Stimulated activated CD4-positive, alpha-beta T cell treated with anti-CD3 and anti-CD28 coated beads, Interleukin-15, amount 100 ng/mL, for 48 hours (primary cell): ENCODE data around the gene GSTK1.
"Not testable (repeated sequence)": the region's sequence is repeated elsewhere in the genome, so short reads cannot be mapped to it uniquely, and the experiment has no call there.

ENCODE experiments used
- DNase-seq, 2 donors: peaks; one replicate each; pipeline ENCODE4 v3.0.0-alpha.2; 2020; ENCODE audit warnings: low read depth in 2 of 2

Gene GSTK1

GRCh38 chr7:143238289-143238980 is 24.8 kb upstream of the GSTK1 start:
- no peak for DNase-seq

GRCh38 chr7:143239813-143240212 is 23.4 kb upstream of the GSTK1 start:
- DNase-seq, result no peak

DNA sequence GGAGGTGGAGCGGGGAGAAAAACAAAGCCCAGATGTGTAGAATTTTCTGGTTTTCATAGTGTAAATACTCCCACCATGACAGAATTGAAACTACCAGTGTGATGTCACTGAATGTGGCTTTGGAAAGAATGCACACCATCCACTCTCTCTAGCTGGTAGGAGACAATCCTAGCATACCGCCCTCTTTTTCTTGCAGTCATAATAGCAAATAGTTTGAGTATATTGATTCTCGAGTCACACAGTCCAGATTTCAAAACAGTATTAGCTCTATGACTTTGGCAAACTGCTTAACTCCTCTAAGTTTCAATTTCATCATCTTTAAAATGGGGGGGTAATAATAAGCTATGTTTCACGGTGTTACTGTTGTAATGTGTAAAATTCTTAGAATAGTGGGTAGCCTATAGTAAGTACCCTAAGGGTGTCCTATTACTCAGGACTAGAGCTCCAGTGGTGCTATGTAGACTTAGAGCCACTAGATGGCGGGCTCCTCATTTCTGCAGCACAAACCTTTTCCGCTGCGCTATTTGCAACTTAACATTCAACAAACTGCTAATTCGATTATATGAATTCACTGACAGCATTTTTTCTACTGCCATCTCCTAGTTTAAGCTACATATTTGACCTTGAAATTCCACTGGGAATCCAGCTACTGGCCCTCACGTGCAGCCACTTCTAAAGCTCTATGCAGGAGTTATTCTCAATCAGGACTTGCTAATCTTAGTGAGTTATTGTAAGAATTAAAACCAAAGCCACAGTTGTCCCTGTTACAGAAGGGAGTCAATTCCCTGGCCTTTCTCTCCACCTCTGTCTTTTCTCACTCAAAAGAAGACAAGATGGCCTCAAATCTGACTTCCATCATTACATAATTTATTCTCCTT is 22.7 kb upstream of the GSTK1 start:
- peak; percentile 40 to 51 for DNase-seq

- DNase-seq, result no peak
Measured at GRCh38 chr7:143242306-143242705, 20.9 kb upstream of the GSTK1 start.

- DNase-seq, result no peak
Measured at GRCh38 chr7:143243111-143243510, 20.1 kb upstream of the GSTK1 start.

DNA sequence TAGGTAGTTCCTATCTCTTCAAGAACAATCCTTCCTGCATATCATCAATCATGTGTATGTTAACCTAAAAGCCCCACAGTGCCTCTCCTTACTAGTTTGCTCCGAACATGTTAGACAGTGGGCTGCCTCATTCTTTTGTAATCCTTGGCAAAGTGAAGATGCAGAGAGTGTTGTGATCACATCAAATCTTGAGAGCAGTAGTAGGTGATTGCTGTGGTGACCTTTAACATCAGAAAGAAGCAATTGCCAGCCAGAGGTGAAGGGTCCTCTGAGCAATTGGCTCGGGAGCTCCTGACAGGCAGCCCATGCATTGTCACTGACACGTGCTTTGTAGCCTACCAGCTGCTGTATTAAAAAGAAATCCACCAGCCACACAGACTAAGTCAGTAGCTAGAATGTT is 19.6 kb upstream of the GSTK1 start:
- no peak for DNase-seq

GRCh38 chr7:143244321-143244720 is 18.9 kb upstream of the GSTK1 start:
- no peak for DNase-seq

DNA sequence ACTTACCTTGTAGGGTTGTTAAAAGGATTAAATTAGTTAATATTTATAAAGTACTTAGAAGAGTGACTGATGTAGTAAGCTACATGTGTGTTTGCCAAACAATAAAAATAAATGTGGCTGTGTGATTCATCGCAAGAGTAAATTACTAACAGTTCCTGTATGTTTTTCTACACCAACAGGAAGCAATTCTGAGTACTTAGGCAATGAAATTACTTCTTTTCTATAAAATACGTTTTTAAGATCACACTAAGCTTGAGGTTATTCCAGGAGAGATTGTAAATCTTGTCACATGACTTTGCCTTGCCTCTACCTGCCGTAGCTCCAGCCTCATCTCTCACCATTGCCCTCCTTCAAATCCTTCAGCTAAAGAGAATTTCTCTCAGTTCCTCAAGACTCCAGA is 18.1 kb upstream of the GSTK1 start:
- DNase-seq, result no peak

DNA sequence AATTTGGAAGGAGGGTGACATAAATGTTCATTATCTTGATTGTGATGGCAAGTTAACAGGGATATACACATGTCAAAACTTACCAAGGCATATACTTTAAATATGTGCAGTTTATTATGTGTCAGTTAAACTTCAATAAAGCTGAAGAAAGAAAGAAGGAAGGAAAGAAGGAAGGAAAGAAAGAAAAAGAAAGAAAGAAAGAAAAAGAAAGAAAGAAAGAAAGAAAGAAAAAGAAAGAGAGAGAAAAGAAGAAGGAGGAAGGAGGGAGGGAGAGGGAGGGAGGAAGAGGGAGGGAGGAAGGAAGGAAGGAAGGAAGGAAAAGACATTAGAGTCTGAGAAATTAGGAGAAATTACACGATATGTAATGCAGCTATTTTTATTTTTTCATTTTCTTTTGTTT is 15.9 kb upstream of the GSTK1 start:
- DNase-seq, result no peak

- DNase-seq, result no peak
Measured at GRCh38 chr7:143248761-143249354, 14.4 kb upstream of the GSTK1 start.

DNA sequence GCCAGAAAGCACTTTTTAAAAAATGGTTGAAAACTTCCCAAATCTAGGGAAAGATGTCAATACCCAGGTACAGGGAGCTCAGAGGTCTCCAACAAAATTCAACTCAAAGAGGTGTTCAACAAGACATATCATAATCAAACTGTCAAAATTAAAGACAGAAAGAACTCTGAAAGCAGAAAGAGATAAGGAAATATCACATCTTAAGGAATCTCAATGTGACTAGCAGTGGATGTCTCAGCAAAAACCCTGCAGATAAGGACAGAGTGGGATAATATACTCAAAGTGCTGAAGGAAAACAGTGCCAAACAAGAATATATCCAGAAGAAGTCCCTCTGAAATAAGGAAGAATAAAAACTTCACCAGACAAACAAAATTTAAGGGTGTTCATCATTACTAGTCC is 13.0 kb upstream of the GSTK1 start:
- DNase-seq, result no peak

GRCh38 chr7:143250822-143251221 is 12.4 kb upstream of the GSTK1 start:
- no peak for DNase-seq

DNA sequence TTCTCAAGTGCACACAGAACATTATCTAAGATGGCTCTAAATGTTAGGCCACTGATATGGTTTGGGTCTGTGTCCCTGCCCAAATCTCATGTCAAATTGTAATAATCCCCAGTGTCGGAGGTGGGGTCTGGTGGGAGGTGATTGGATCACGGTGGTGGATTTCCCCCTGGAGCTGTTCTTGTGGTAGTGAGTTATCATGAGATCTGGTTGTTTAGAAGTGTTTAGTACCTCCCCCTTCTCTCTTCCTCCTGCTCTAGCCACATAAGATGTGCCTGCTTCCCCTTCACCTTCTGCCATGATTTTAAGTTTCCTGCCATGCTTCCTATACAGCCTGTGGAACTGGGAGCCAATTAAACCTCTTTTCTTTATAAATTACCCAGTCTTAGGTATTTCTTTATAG is 11.2 kb upstream of the GSTK1 start:
- no peak for DNase-seq

DNA sequence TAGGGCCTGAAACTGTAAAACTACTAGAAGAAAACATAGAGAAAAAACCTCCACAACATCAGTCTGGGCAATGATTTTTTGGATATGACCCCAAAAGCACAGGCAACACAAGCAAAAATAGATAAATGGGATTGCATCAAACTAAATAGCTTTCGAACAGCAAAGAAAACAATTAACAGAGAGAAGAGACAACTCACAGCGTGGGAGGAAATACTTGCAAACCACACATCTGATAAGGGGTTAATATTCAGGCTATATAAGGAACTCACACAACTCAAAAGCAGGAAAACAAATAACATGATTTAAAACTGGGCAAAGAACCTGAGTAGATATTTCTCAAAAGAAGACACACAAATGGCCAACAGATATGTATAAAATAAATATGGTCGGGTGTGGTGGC is 7.7 kb upstream of the GSTK1 start:
- no peak for DNase-seq

DNA sequence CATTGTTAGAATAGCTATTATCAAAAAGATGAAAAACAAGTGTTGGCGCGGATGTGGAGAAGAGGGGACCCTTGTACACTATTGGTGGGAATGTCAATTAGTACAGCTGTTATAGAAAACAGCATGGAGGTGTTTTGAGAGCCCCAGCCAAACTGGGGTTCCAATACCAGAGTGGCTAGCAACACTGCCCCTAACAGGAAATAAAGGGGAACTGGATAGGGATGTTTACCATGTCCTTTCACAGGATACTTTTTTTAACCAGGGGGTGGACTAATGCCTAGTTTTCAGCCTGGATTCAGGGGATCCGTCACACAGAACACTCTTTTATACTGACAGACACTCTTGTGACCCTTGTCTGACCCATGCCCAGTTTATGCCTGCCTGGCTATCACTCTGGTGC is 6.9 kb upstream of the GSTK1 start:
- DNase-seq, result no peak

DNA sequence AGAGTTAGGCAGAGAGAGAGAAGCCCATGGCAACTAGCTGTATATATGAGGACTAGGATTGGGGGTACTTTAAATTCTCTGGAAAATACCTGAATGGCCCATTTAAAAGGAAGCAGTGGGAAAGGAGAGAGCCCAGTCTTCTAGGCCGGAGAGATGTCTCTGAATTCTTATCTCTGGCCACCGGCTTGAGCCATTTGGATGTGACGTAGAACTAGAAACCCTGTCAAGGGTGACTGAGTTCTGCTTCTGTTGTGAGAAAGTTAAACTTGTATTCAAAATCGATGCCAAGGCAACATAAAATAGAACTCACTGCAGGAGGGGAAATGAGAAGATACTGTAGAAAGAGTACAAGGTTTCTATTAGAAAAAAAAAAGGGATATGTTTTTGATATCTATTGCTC is 6.3 kb upstream of the GSTK1 start:
- no peak for DNase-seq

DNA sequence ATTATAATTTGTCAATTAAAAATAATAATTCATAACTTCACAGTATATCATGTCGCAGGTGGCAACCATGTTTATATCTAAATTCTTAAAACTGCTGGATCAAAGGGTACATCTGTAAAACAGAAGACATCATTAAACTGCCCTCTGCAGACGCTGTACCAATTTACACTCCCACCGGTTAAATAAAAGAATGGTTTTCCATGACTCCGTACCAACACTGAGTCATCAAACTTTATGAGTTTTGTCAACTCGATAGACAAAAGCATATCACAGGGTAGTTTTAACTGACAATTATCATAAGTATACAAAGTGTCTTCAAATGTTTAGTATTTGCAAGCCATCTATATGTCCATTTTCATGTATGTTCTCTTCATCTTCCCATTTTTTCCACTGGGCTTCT is 5.7 kb upstream of the GSTK1 start:
- DNase-seq, result no peak

DNA sequence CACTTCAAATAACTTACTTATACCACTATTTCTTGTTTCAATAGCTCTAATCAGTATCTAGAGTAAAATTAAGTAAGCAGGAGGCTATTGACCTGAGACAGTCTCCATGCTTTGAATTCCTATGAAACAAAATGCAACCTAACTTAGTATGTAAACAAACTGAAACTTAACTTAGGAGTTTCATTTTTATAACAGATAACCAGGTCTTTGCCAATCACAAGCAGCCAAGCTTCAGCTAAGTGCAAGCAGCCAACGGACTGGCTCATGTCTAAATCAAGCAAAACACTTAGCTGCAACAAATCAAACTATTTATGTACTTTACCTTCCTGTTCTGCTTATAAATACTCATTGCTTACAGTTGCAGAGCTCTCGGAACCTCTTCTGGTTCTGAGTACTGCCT is 4.4 kb upstream of the GSTK1 start:
- no peak for DNase-seq

DNA sequence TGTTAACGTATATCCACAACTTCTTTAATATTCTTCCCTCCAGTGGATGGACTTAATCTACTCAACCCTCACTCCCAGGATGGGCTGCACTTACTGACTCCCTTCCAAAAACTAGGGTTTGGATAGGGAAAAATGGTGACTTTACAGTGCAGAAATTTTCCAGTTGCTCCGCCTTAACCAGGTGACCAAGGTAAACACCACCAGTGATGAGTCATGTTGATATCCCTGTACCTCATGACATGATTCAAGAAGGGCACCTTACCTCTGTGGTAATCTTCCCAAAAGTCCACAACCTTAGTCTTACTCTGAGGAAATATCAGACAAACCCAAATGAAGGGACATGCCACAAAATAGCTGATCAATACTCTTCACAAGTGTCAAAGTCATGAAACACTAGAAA is 3.5 kb upstream of the GSTK1 start:
- no peak for DNase-seq

DNA sequence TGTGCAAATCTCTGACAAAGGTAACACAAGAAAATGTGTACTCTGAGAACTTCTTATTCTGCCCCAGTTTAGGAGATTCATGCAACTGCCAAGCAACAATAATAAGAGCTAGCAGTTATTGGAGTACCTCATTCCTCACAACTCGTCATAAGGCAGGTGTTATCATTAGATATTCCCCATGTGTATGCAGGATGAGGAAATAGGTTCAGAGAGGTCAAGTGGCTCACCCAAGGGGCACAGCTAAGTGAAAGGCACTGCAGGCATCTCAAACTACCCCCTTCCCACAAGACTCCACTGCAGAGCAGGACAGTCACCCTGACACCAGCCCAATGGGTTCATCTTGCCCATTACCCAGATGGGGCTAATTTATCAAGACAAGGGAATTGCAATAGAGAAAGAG is 1.3 kb upstream of the GSTK1 start:
- DNase-seq, result no peak

- not testable (repeated sequence) for DNase-seq
Measured at GRCh38 chr7:143264196-143264568, 941 bp downstream of the GSTK1 start.

- DNase-seq, result no peak
Measured at GRCh38 chr7:143265017-143265693, 1.9 kb downstream of the GSTK1 start.
